SKM-1 (cell line): ENCODE measurements around the gene SPAG4.

Experiments
- DNase-seq: peaks from one replicate; lab custom pipeline; 2025; ENCODE audit not compliant: unreplicated experiment; lab: John Stamatoyannopoulos, UW

SPAG4 gene

GRCh38 chr20:35652641-35653429 is 37.2 kb downstream of the SPAG4 start:
- DNase-seq, result no peak

- no peak for DNase-seq
Measured at GRCh38 chr20:35653430-35653734, 37.8 kb downstream of the SPAG4 start.

- no peak for DNase-seq
Measured at GRCh38 chr20:35653893-35654292, 38.3 kb downstream of the SPAG4 start.

- no peak for DNase-seq
Measured at GRCh38 chr20:35654415-35654814, 38.8 kb downstream of the SPAG4 start.

GRCh38 chr20:35657271-35657670 is 41.6 kb downstream of the SPAG4 start:
- no peak for DNase-seq

- DNase-seq, result no peak
Measured at GRCh38 chr20:35660122-35660937, 44.7 kb downstream of the SPAG4 start.

- no peak for DNase-seq
Measured at GRCh38 chr20:35661053-35661452, 45.4 kb downstream of the SPAG4 start.

GRCh38 chr20:35661908-35662307 is 46.3 kb downstream of the SPAG4 start:
- DNase-seq, result no peak

- no peak for DNase-seq
Measured at GRCh38 chr20:35662551-35662950, 46.9 kb downstream of the SPAG4 start.

GRCh38 chr20:35663516-35664465 is 48.2 kb downstream of the SPAG4 start:
- DNase-seq, result peak; percentile 16

GRCh38 chr20:35664466-35665206 is 49.0 kb downstream of the SPAG4 start, which contains the start of the genes CPNE1 and RBM12:
TSS of gene CPNE1 (minus strand) at chr20:35664900. CDS start at chr20:35632923, 31,977 bp downstream.
TSS of gene RBM12 (minus strand) at chr20:35664900. CDS start at chr20:35655322, 9,578 bp downstream.
- peak; percentile 82 for DNase-seq

- DNase-seq, result no peak
Measured at GRCh38 chr20:35665949-35666288, 50.3 kb downstream of the SPAG4 start.

- DNase-seq, result no peak
Measured at GRCh38 chr20:35669221-35669620, 53.6 kb downstream of the SPAG4 start.

- no peak for DNase-seq
Measured at GRCh38 chr20:35669681-35670080, 54.1 kb downstream of the SPAG4 start.
